Activated T-cell treated with anti-CD3 and anti-CD28 coated beads for 48 hours (primary cell): ENCODE results near the gene MYOC.
"Not testable (repeated sequence)": the region's sequence is repeated elsewhere in the genome, so short reads cannot be mapped to it uniquely, and the experiment has no call there.

Experiments used
- DNase-seq: peaks from one replicate; pipeline ENCODE4 v3.0.0-alpha.2; 2020; ENCODE audit warnings: low read depth

MYOC gene

GRCh38 chr1:171603042-171603441 lies 49.4 kb downstream of the MYOC start:
- not testable (repeated sequence) for DNase-seq

- no peak for DNase-seq
Measured at GRCh38 chr1:171600862-171601261, 51.6 kb downstream of the MYOC start.

GRCh38 chr1:171600310-171600709 lies 52.2 kb downstream of the MYOC start:
- not testable (repeated sequence) for DNase-seq

GRCh38 chr1:171597203-171597602 lies 55.3 kb downstream of the MYOC start:
- DNase-seq, result no peak

- no peak for DNase-seq
Measured at GRCh38 chr1:171596705-171597104, 55.8 kb downstream of the MYOC start.

GRCh38 chr1:171596119-171596518 lies 56.4 kb downstream of the MYOC start:
- DNase-seq, result no peak

- DNase-seq, result no peak
Measured at GRCh38 chr1:171595324-171595723, 57.2 kb downstream of the MYOC start.

GRCh38 chr1:171590022-171590421 lies 62.5 kb downstream of the MYOC start:
- DNase-seq, result no peak

- DNase-seq, result no peak
Measured at GRCh38 chr1:171588230-171588629, 64.3 kb downstream of the MYOC start.

GRCh38 chr1:171585715-171586114 lies 66.8 kb downstream of the MYOC start:
- no peak for DNase-seq
